GM12801 (cell line): ENCODE measurements around the gene RPS10.

Experiments used
- CTCF ChIP-seq: IDR thresholded peaks from one replicate; pipeline ENCODE4 v1.5.1; 2011; ENCODE audit warnings: control low read depth; ENCODE audit not compliant: insufficient read length; ENCODE audit errors: extremely low read depth

RPS10 gene

GRCh38 chr6:34381081-34381480, 44.8 kb downstream of the RPS10 start:
- TF ChIP-seq CTCF, result no peak

- TF ChIP-seq CTCF, result no peak
Observed at GRCh38 chr6:34378470-34378869, 47.4 kb downstream of the RPS10 start.

- no peak for TF ChIP-seq CTCF
Observed at GRCh38 chr6:34377984-34378383, 47.9 kb downstream of the RPS10 start.

GRCh38 chr6:34375833-34376232, 50.0 kb downstream of the RPS10 start:
- TF ChIP-seq CTCF, result no peak

- no peak for TF ChIP-seq CTCF
Observed at GRCh38 chr6:34374508-34374907, 51.4 kb downstream of the RPS10 start.

- no peak for TF ChIP-seq CTCF
Observed at GRCh38 chr6:34374069-34374468, 51.8 kb downstream of the RPS10 start.

GRCh38 chr6:34373511-34373910, 52.4 kb downstream of the RPS10 start:
- TF ChIP-seq CTCF, result no peak

GRCh38 chr6:34370361-34370760, 55.5 kb downstream of the RPS10 start:
- TF ChIP-seq CTCF, result no peak
